H1 (cell line): ENCODE data around the gene CRIP1. TPM values are rescaled to one million over a fixed set of nuclear protein-coding genes. Genes with fewer than 3 reads are reported as not detected.

Experiments
- CTCF ChIA-PET: fragments of 300-600 bp; sonication (Branson Sonifier 250); formaldehyde crosslinking; loops from one replicate; lab custom pipeline; 2021; ENCODE audit not compliant: partially characterized antibody; lab: Charles Lee
- POLR2A ChIA-PET: fragments of 300-600 bp; sonication (Branson Sonifier 250); formaldehyde crosslinking; loops from one replicate; lab custom pipeline; 2021; ENCODE audit warnings: inconsistent platforms; ENCODE audit not compliant: partially characterized antibody; lab: Charles Lee
- DNase-seq, 2 experiments: peaks; one replicate each; pipeline versions ENCODE4 v3.0.0 to v3.0.0-alpha.2; 2010 to 2022; ENCODE audit warnings: low spot score in 2 of 2, low read depth in 1 of 2, mixed read lengths in 1 of 2
- FAIRE-seq: peaks from 2 replicates; lab custom pipeline; 2011; peaks lifted over from hg19 to GRCh38; lab: Jason Lieb, UNC
- H2AFZ ChIP-seq: 2 replicates; pipeline ENCODE4 v1.8.1; 2012; ENCODE audit warnings: low read length, inconsistent platforms
- H2AK5ac ChIP-seq: 2 replicates; pipeline ENCODE4 v1.6.1; 2013; ENCODE audit warnings: low read depth, low read length
- H2BK120ac ChIP-seq: replicated peaks from 2 replicates; pipeline ENCODE3; 2013; ENCODE audit warnings: low read depth, low read length, inconsistent platforms
- H2BK12ac ChIP-seq: 2 replicates; pipeline ENCODE4 v1.6.1; 2013; ENCODE audit warnings: low read depth, low read length
- H2BK15ac ChIP-seq: 2 replicates; pipeline ENCODE4 v1.6.1; 2013; ENCODE audit warnings: low read length
- H2BK20ac ChIP-seq: 2 replicates; pipeline ENCODE4 v1.6.1; 2013; ENCODE audit warnings: low read length
- H2BK5ac ChIP-seq: 2 replicates; pipeline ENCODE4 v1.6.1; 2013; ENCODE audit warnings: low read depth, low read length
- H3K14ac ChIP-seq: 2 replicates; pipeline ENCODE4 v1.6.1; 2013; ENCODE audit warnings: inconsistent platforms; ENCODE audit not compliant: insufficient read length
- H3K18ac ChIP-seq: 2 replicates; pipeline ENCODE4 v1.6.1; 2013; ENCODE audit warnings: low read length; ENCODE audit errors: extremely low read depth
- H3K23ac ChIP-seq: 2 replicates; pipeline ENCODE4 v1.6.1; 2013; ENCODE audit warnings: inconsistent platforms; ENCODE audit not compliant: insufficient read length
- H3K23me2 ChIP-seq: 2 replicates; pipeline ENCODE4 v1.6.1; 2013; ENCODE audit warnings: low read depth, low read length
- H3K27ac ChIP-seq: 2 replicates; pipeline ENCODE4 v1.6.1; 2011; ENCODE audit warnings: low read depth, low read length, inconsistent platforms
- H3K27me3 ChIP-seq, 4 experiments: replicated peaks in 1 of 4; 1 replicate in 1 of 4; 2 replicates in 3 of 4; pipeline versions ENCODE4 v1.6.1 to v1.8.1; 2011 to 2013; ENCODE audit warnings: low read length in 3 of 4, mild to moderate bottlenecking in 3 of 4, inconsistent platforms in 2 of 4, mixed read lengths in 2 of 4, moderate library complexity in 1 of 4; ENCODE audit not compliant: control insufficient read depth in 3 of 4, insufficient read depth in 3 of 4; ENCODE audit errors: extremely low read depth in 1 of 4
- H3K36me3 ChIP-seq, 4 experiments: 2 replicates each; pipeline versions ENCODE4 v1.6.1 to v1.8.1; 2011 to 2013; ENCODE audit warnings: mild to moderate bottlenecking in 4 of 4, low read length in 3 of 4, moderate library complexity in 2 of 4, control low read depth in 1 of 4, inconsistent platforms in 1 of 4; ENCODE audit not compliant: insufficient read depth in 4 of 4, control insufficient read depth in 2 of 4
- H3K4ac ChIP-seq: replicated peaks from 2 replicates; pipeline ENCODE3; 2013; ENCODE audit warnings: low read length, low read depth, mixed read lengths, inconsistent platforms; ENCODE audit not compliant: insufficient read length
- H3K4me1 ChIP-seq, 4 experiments: replicated peaks in 1 of 4; 1 replicate in 1 of 4; 2 replicates in 3 of 4; pipeline versions ENCODE4 v1.6.1 to v1.8.1; 2011 to 2013; ENCODE audit warnings: low read length in 3 of 4, inconsistent platforms in 2 of 4, mixed read lengths in 1 of 4; ENCODE audit not compliant: insufficient read depth in 4 of 4, control insufficient read depth in 3 of 4
- H3K4me2 ChIP-seq, 2 experiments: 2 replicates each; pipeline versions ENCODE4 v1.6.1 to v1.8.1; 2011 to 2013; ENCODE audit warnings: low read depth in 2 of 2, low read length in 2 of 2, control low read depth in 1 of 2, inconsistent platforms in 1 of 2, mild to moderate bottlenecking in 1 of 2; ENCODE audit not compliant: insufficient read depth in 1 of 2
- H3K4me3 ChIP-seq, 4 experiments: fragments of 200-600, 300-600 bp in 1 of 4; sonication (generic), shearing (Covaris generic), sonication (Bioruptor Twin) in 1 of 4; 2 replicates each; pipeline versions ENCODE4 v1.5.1 to v1.8.1; 2011 to 2016; ENCODE audit warnings: low read length in 4 of 4, low read depth in 3 of 4, control low read depth in 2 of 4, inconsistent platforms in 2 of 4, mild to moderate bottlenecking in 2 of 4, mixed read lengths in 1 of 4, moderate library complexity in 1 of 4; ENCODE audit not compliant: insufficient read depth in 2 of 4; ENCODE audit errors: extremely low read depth in 1 of 4
- H3K56ac ChIP-seq: replicated peaks from 2 replicates; pipeline ENCODE3; 2013; ENCODE audit warnings: low read depth, mild to moderate bottlenecking, mixed read lengths, low read length, inconsistent platforms; ENCODE audit not compliant: insufficient read length
- H3K79me1 ChIP-seq: 2 replicates; pipeline ENCODE4 v1.6.1; 2013; ENCODE audit warnings: low read depth, low read length, control low read depth
- H3K79me2 ChIP-seq, 2 experiments: 2 replicates each; pipeline versions ENCODE4 v1.6.1 to v1.8.1; 2012 to 2013; ENCODE audit warnings: low read length in 2 of 2, mild to moderate bottlenecking in 2 of 2, inconsistent platforms in 1 of 2; ENCODE audit not compliant: insufficient read depth in 2 of 2, control insufficient read depth in 1 of 2
- H3K9ac ChIP-seq, 4 experiments: replicated peaks in 1 of 4; 1 replicate in 1 of 4; 2 replicates in 3 of 4; pipeline versions ENCODE4 v1.6.1 to v1.8.1; 2011 to 2013; ENCODE audit warnings: low read depth in 3 of 4, low read length in 3 of 4, control low read depth in 2 of 4, mild to moderate bottlenecking in 2 of 4, moderate library complexity in 2 of 4, inconsistent platforms in 1 of 4; ENCODE audit errors: extremely low read depth in 1 of 4
- H3K9me3 ChIP-seq, 2 experiments: 2 replicates each; pipeline versions ENCODE4 v1.6.1 to v1.8.1; 2012 to 2013; ENCODE audit warnings: mild to moderate bottlenecking in 2 of 2, moderate library complexity in 2 of 2, control low read depth in 1 of 2, inconsistent platforms in 1 of 2, low read depth in 1 of 2, low read length in 1 of 2, mixed read lengths in 1 of 2; ENCODE audit not compliant: insufficient read depth in 2 of 2
- H4K20me1 ChIP-seq, 2 experiments: replicated peaks in 1 of 2; 2 replicates each; pipeline versions ENCODE3 to v1.8.1; 2011 to 2013; ENCODE audit warnings: inconsistent platforms in 2 of 2, low read length in 2 of 2, mild to moderate bottlenecking in 1 of 2; ENCODE audit not compliant: insufficient read depth in 2 of 2, control insufficient read depth in 1 of 2
- H4K5ac ChIP-seq: 2 replicates; pipeline ENCODE4 v1.6.1; 2013; ENCODE audit warnings: low read length, low read depth, mixed read lengths, inconsistent platforms; ENCODE audit not compliant: insufficient read length
- H4K8ac ChIP-seq: 2 replicates; pipeline ENCODE4 v1.8.0; 2013; ENCODE audit warnings: mild to moderate bottlenecking, moderate library complexity, low read length, inconsistent platforms; ENCODE audit not compliant: insufficient read depth; ENCODE audit errors: extremely low read depth
- H4K91ac ChIP-seq: replicated peaks from 2 replicates; pipeline ENCODE3; 2013; ENCODE audit warnings: low read length, mixed read lengths, inconsistent platforms; ENCODE audit not compliant: insufficient read length
- GTF2F1 ChIP-seq: IDR thresholded peaks from 2 replicates; pipeline ENCODE4 v1.6.1; 2012; ENCODE audit warnings: low read depth, low read length, improper control_type of control experiment, borderline replicate concordance
- KDM1A ChIP-seq: fragments of 200-600, 300-600 bp; sonication (generic); IDR thresholded peaks from 2 replicates; pipeline ENCODE4 v1.7.1; 2016; ENCODE audit warnings: mild to moderate bottlenecking, low read length, borderline replicate concordance
- MAFK ChIP-seq: IDR thresholded peaks from 2 replicates; pipeline ENCODE4 v1.6.1; 2012; ENCODE audit warnings: low read depth, mild to moderate bottlenecking, improper control_type of control experiment, low read length
- PHF8 ChIP-seq: fragments of 200-600 bp; sonication (generic); conservative IDR thresholded peaks from 2 replicates; pipeline ENCODE4 v1.7.1; 2012; ENCODE audit warnings: low read depth, mild to moderate bottlenecking, inconsistent platforms, low read length, moderate library complexity
- SAP30 ChIP-seq: fragments of 300-600 bp; sonication (generic); IDR thresholded peaks from 2 replicates; pipeline ENCODE4 v1.7.1; 2012; ENCODE audit warnings: low read length, moderate library complexity, mild to moderate bottlenecking, inconsistent platforms; ENCODE audit not compliant: insufficient read depth, insufficient replicate concordance
- SP1 ChIP-seq: IDR thresholded peaks from 2 replicates; pipeline ENCODE4 v1.6.1; 2011; ENCODE audit warnings: low read depth, low read length
- TAF1 ChIP-seq: IDR thresholded peaks from 2 replicates; pipeline ENCODE4 v1.6.1; 2011; ENCODE audit warnings: mild to moderate bottlenecking, low read depth, low read length
- WGBS, 2 experiments: shearing (Covaris generic) in 1 of 2; methylation state at CpG; one replicate each; pipeline versions ENCODE4 v1.1.6 to v1.1.7; 2013 to 2015; ENCODE audit warnings: low lambda C conversion rate in 2 of 2, mixed read lengths in 2 of 2, inconsistent platforms in 1 of 2, low coverage in 1 of 2, missing lambda C conversion rate in 1 of 2; ENCODE audit not compliant: insufficient replicate concordance in 2 of 2, insufficient coverage in 1 of 2, insufficient read length in 1 of 2; ENCODE audit errors: extremely low coverage in 1 of 2, missing lambda C conversion rate in 1 of 2; 5-methylcytosine and 5-hydroxymethylcytosine counted together
- polyA plus RNA-seq, 7 experiments: library from polyadenylated mRNA; depleted of rRNA in 3 of 7; stranded (reverse) in 5 of 7; unstranded in 2 of 7; fragments of >200 nt in 5 of 7; fragments of 200-250 nt in 2 of 7; gene quantifications; 1 replicate in 5 of 7; 2 replicates in 1 of 7; 4 replicates in 1 of 7; pipeline versions ENCODE4 v1.2.1 to v1.2.3, GENCODE V29; 2011 to 2013; ENCODE audit warnings: missing spikeins in 2 of 7, mixed read lengths in 2 of 7
- total RNA-seq: library from RNA; stranded (reverse); fragmentation: NEBNext Ultra II Directional; extraction: Animal tissue kit (Norgen Biotek cat#: 25700); gene quantifications from 2 replicates; pipeline ENCODE4 v1.2.1, GENCODE V29; 2021
- TF ChIP-seq, protein P1 (sequence below): IDR thresholded peaks from 2 replicates; pipeline ENCODE4 v1.6.1; 2012; ENCODE audit warnings: inconsistent platforms

Gene CRIP1
- total and polyA plus RNA-seq, 2 of the 8 experiments (the other 6 are each of a cell fraction or from before 2014, with no cell fraction given) = 1.2 to 2.2 TPM

- Histone ChIP-seq H3K79me2 (no peaks in the 10 kb centered on the region), H3K4me1 (peaks cover 0 to 35% (median 15%) of the 10 kb centered on the region in 4 experiments; a peak in 5 of 7 replicates), H3K36me3 (no peaks in the 10 kb centered on the region), H3K23me2 (peaks cover 9% of the 10 kb centered on the region; the same call in 1 of the 2 replicates), H3K56ac (no peak overlapping the region), H4K91ac (no peak overlapping the region), H3K4me2 (no peak overlapping the region; a peak in 1 of 4 replicates), H2BK12ac (no peak overlapping the region), H3K9ac (no peak overlapping the region), H2AK5ac (0 out of 2 replicates have a peak overlapping the region, but pooled peaks have one; percentile 39), H3K27me3 (peaks cover 39 to 90% (median 74%) of the 10 kb centered on the region in 4 experiments), H4K5ac (no peak overlapping the region), H3K27ac (no peak overlapping the region), H3K4ac (no peak overlapping the region), H2BK120ac (no peak overlapping the region), H3K23ac (no peak overlapping the region), H3K9me3 (no peaks in the 10 kb centered on the region), H4K8ac (no peak overlapping the region), H3K18ac (no peak overlapping the region), H2BK15ac (no peak overlapping the region), H3K14ac (no peak overlapping the region), H4K20me1 (peaks cover under 1 to 9% of the 10 kb centered on the region in 2 experiments), H2AFZ (no peak overlapping the region), H3K79me1 (no peaks in the 10 kb centered on the region), H3K4me3 (no peak overlapping the region), H2BK5ac (no peak overlapping the region), H2BK20ac (no peak overlapping the region)
- POLR2A ChIA-PET = interaction anchor here (1.7 kb wide), 1 partner anchor 9 kb away, joined by 3 read pairs; no protein-coding TSS in a partner anchor
- FAIRE-seq (no peak), DNase-seq (peak in 1 of 2 experiments; percentile 41)
- 86% methylated on average over 15 of the region's 16 CpGs; no CpG with 5 or more reads in 1 of the 2 experiments for WGBS, 2 experiments
- no peak for TF ChIP-seq TAF1
- no peak for TF ChIP-seq KDM1A
- no peak for TF ChIP-seq SP1
- TF ChIP-seq SAP30 = no peak
- TF ChIP-seq, protein P1, sequence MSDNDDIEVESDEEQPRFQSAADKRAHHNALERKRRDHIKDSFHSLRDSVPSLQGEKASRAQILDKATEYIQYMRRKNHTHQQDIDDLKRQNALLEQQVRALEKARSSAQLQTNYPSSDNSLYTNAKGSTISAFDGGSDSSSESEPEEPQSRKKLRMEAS = no peak
- no peak for TF ChIP-seq GTF2F1
- TF ChIP-seq MAFK = no peak
- no peak for TF ChIP-seq PHF8
- CTCF ChIA-PET = interaction anchor here (1.0 to 5.0 kb wide), 3 partner anchors 14 to 466 kb away, joined by 3 to 70 read pairs (median 24); no protein-coding TSS in a partner anchor
Measured at GRCh38 chr14:105484997-105485393, 1.7 kb upstream of the CRIP1 start.
